LNCaP clone FGC (cell line): ENCODE results near the gene GTF2F2.

Experiments used
- DNase-seq: peaks from one replicate; pipeline ENCODE4 v3.0.0-alpha.2; 2011; ENCODE audit warnings: low read depth
- H3K4me3 ChIP-seq: 2 replicates; pipeline ENCODE4 v1.5.1; 2011; ENCODE audit warnings: mild to moderate bottlenecking, low read depth, low read length, control low read depth
- TF ChIP-seq, protein P1 (sequence below): IDR thresholded peaks from 2 replicates; pipeline ENCODE4 v1.5.1; 2012; ENCODE audit warnings: mild to moderate bottlenecking; ENCODE audit not compliant: control insufficient read depth, insufficient read depth; ENCODE audit errors: extremely low read depth

GTF2F2 gene

DNA sequence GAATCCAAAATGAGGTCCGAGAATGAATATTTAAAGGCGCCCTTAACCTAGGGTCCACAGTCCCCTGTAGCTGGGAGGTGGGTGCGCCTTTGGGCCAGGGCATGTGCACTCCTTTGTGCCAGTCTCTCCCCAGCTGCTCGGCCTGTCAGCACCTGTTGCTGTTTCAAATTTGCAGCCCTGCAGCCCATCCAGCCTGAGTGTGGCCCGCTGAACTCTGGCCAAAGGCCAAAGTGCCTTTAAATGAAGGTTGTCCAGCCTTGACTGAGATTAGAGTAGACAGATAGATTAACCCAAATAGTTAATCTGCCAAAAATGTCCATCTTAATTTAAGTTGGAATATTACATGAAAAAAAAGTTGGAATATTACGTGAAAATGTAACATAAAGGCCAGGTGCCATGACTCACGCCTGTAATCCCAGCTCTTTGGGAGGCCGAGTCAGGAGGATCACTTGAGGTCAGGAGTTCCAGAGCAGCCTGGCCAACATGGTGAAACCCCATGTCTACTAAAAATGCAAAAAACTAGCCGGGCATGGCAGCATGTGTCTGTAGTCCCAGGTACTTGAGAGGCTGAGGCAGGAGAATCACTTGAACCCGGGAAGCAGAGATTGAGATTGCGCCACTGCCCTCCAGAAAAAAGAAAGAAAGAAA is 195.3 kb downstream of the GTF2F2 start:
- DNase-seq, result no peak
- TF ChIP-seq, protein P1, sequence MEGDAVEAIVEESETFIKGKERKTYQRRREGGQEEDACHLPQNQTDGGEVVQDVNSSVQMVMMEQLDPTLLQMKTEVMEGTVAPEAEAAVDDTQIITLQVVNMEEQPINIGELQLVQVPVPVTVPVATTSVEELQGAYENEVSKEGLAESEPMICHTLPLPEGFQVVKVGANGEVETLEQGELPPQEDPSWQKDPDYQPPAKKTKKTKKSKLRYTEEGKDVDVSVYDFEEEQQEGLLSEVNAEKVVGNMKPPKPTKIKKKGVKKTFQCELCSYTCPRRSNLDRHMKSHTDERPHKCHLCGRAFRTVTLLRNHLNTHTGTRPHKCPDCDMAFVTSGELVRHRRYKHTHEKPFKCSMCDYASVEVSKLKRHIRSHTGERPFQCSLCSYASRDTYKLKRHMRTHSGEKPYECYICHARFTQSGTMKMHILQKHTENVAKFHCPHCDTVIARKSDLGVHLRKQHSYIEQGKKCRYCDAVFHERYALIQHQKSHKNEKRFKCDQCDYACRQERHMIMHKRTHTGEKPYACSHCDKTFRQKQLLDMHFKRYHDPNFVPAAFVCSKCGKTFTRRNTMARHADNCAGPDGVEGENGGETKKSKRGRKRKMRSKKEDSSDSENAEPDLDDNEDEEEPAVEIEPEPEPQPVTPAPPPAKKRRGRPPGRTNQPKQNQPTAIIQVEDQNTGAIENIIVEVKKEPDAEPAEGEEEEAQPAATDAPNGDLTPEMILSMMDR, result no peak
- no peak overlapping the region for H3K4me3 ChIP-seq

- TF ChIP-seq, protein P1, result no peak
- H3K4me3 ChIP-seq, result no peak overlapping the region
- no peak for DNase-seq
These were observed 196.0 kb downstream of the GTF2F2 start for GRCh38 chr13:45316338-45316737.

GRCh38 chr13:45316996-45317395 is 196.7 kb downstream of the GTF2F2 start:
- no peak for DNase-seq
- TF ChIP-seq, protein P1, result no peak
- no peak overlapping the region for H3K4me3 ChIP-seq

DNA sequence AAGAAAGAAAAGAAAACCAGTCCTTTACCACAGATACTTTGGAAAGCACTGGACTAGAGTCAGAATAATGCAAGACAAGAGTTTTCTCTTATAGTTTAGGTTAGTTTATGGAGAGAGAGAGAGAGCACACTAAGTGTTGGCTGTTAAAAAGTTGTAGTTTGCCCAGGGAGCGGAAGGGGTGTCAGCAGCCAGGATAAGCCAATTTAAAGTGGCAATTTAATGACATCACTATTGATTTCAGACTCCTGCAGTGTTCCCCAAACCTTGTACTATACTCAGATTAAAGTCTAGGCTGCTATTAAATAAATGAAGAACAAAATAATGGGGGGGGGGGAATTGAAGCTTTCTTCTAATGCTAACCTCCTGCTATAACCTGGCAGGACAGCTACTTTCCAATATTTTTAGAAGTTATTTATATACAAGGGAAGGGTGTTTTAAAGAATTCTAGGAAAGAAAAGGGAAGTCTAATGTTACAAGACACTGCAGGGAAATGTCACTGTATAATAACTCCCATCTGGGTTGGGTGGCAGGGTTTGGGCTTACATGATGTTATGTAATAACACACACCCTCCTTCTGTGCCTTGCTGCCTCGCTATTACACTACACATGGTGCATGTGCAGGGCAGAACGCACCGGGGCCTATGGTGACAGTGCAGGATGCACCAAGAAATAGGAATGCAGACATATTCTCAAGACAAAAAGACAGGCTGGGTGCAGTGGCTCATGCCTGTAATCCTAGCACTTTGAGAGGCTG is 200.7 kb downstream of the GTF2F2 start:
- TF ChIP-seq, protein P1, result no peak
- H3K4me3 ChIP-seq, result no peak overlapping the region
- DNase-seq, result no peak

- TF ChIP-seq, protein P1, result no peak
- DNase-seq, result no peak
- no peak overlapping the region for H3K4me3 ChIP-seq
These were observed 205.5 kb downstream of the GTF2F2 start for GRCh38 chr13:45325806-45326205.

DNA sequence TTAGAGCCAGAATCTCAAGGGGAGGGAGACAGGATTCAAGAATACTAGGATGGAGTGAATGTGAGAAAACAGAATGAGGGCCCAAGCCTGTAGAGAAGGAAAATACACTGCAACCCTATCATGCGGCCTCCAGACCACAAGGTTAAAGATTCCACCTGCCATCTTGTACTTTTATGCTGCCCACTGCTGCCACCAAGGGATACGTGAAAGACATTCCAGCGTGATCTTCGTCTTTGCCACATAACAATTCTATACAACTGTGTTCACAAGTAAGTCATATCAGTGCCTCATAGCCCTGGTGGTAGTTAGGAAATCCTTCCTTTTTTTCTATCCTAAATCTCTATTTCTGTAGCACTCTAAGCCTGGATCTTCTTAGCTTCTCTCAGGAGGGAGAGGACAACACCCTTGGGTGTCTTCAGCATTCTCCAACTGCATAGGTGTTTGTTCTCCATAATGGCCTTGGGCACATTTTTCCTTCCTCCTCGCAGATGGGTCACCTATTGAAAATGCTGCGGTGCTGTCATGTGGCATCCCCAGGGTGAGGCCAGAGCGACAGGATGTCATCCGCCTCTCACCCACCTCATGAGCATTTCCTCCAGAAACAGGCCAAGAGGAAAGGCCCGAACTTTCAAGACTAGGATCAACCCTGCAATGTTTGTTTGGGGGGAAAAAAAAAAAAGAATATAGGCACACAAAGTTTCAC is 207.1 kb downstream of the GTF2F2 start:
- TF ChIP-seq, protein P1, result no peak
- H3K4me3 ChIP-seq, result no peak overlapping the region
- no peak for DNase-seq
